Amniotic stem cell (primary cell): ENCODE measurements around the gene CDCP2.

Source experiments
- DNase-seq: peaks from one replicate; lab custom pipeline; 2025; lab: John Stamatoyannopoulos, UW

Gene CDCP2

GRCh38 chr1:54152696-54153095 lies at the start of gene CDCP2:
Gene CDCP2, minus strand, starts transcription at chr1:54153000. Its CDS starts 78 bp downstream, at chr1:54152922.
- no peak for DNase-seq

GRCh38 chr1:54200519-54200997 lies 47.8 kb upstream of the CDCP2 start:
- DNase-seq, result no peak

GRCh38 chr1:54199765-54200518 lies 47.1 kb upstream of the CDCP2 start, which contains the start of the genes CYB5RL and MRPL37:
Gene CYB5RL, minus strand, starts transcription at chr1:54200030. Its CDS starts 4,414 bp downstream, at chr1:54195616.
Gene MRPL37, plus strand, starts transcription at chr1:54200167. Its CDS starts 77 bp downstream, at chr1:54200244.
- peak; percentile 91 for DNase-seq

GRCh38 chr1:54199151-54199764 lies 46.5 kb upstream of the CDCP2 start:
- DNase-seq, result no peak

- DNase-seq, result no peak
Measured at GRCh38 chr1:54193453-54193852, 40.7 kb upstream of the CDCP2 start.

- no peak for DNase-seq
Measured at GRCh38 chr1:54191525-54191924, 38.7 kb upstream of the CDCP2 start.

GRCh38 chr1:54190526-54190925 lies 37.7 kb upstream of the CDCP2 start:
- no peak for DNase-seq

- DNase-seq, result no peak
Measured at GRCh38 chr1:54188291-54188690, 35.5 kb upstream of the CDCP2 start.

- no peak for DNase-seq
Measured at GRCh38 chr1:54186056-54186455, 33.3 kb upstream of the CDCP2 start.

- DNase-seq, result no peak
Measured at GRCh38 chr1:54180701-54181360, 28.0 kb upstream of the CDCP2 start.

GRCh38 chr1:54178296-54179070 lies 25.7 kb upstream of the CDCP2 start:
- no peak for DNase-seq

- DNase-seq, result no peak
Measured at GRCh38 chr1:54177726-54178125, 24.9 kb upstream of the CDCP2 start.

GRCh38 chr1:54176621-54177327 lies 24.0 kb upstream of the CDCP2 start:
- DNase-seq, result no peak

GRCh38 chr1:54174106-54174505 lies 21.3 kb upstream of the CDCP2 start:
- no peak for DNase-seq

GRCh38 chr1:54173681-54174080 lies 20.9 kb upstream of the CDCP2 start:
- no peak for DNase-seq

GRCh38 chr1:54172614-54173599 lies 20.1 kb upstream of the CDCP2 start:
- no peak for DNase-seq

GRCh38 chr1:54171606-54172005 lies 18.8 kb upstream of the CDCP2 start:
- no peak for DNase-seq

- DNase-seq, result no peak
Measured at GRCh38 chr1:54171016-54171415, 18.2 kb upstream of the CDCP2 start.

- no peak for DNase-seq
Measured at GRCh38 chr1:54169068-54169467, 16.3 kb upstream of the CDCP2 start.
